GM12864 (cell line): ENCODE data around the gene IL31RA.
"Not testable (repeated sequence)": the region's sequence is repeated elsewhere in the genome, so short reads cannot be mapped to it uniquely, and the experiment has no call there.

ENCODE experiments used
- DNase-seq: peaks from one replicate; pipeline ENCODE4 v3.0.0-alpha.2; 2011; ENCODE audit warnings: low read depth
- H3K4me3 ChIP-seq: 2 replicates; pipeline ENCODE4 v1.5.1; 2011; ENCODE audit warnings: mild to moderate bottlenecking, low read depth, low read length, control low read depth
- CTCF ChIP-seq: IDR thresholded peaks from 2 replicates; pipeline ENCODE4 v1.5.1; 2011; ENCODE audit warnings: low read depth, mild to moderate bottlenecking, moderate library complexity, low read length, control low read depth, inconsistent platforms; ENCODE audit errors: missing control alignments

The IL31RA gene

GRCh38 chr5:55850839-55851674, at the start of gene IL31RA:
IL31RA (plus strand) TSS chr5:55851357; CDS start chr5:55851571, 214 bp downstream.
- no peak within 1 kb of the TSS for H3K4me3 ChIP-seq
- no peak for TF ChIP-seq CTCF
- no peak for DNase-seq

- not testable (repeated sequence) for DNase-seq
These were observed 42.3 kb upstream of the IL31RA start for GRCh38 chr5:55808814-55809213.

GRCh38 chr5:55815939-55816338, 35.2 kb upstream of the IL31RA start:
- not testable (repeated sequence) for H3K4me3 ChIP-seq, DNase-seq

More at GRCh38 chr5:55808814-55809213, 42.3 kb upstream of the IL31RA start:
- not testable (repeated sequence) for H3K4me3 ChIP-seq

GRCh38 chr5:55816342-55816741, 34.8 kb upstream of the IL31RA start:
- DNase-seq: no peak
- H3K4me3 ChIP-seq: no peak overlapping the region
- no peak for TF ChIP-seq CTCF

- H3K4me3 ChIP-seq: no peak overlapping the region
- DNase-seq: no peak
- no peak for TF ChIP-seq CTCF
These were observed 34.1 kb upstream of the IL31RA start for GRCh38 chr5:55817030-55817429.

GRCh38 chr5:55820488-55820887, 30.7 kb upstream of the IL31RA start:
- no peak overlapping the region for H3K4me3 ChIP-seq
- DNase-seq: no peak
- no peak for TF ChIP-seq CTCF

- H3K4me3 ChIP-seq: no peak overlapping the region
- TF ChIP-seq CTCF: no peak
These were observed 29.2 kb upstream of the IL31RA start for GRCh38 chr5:55821731-55822512.

More at GRCh38 chr5:55821731-55822512, 29.2 kb upstream of the IL31RA start:
- DNase-seq: no peak
